B cell (primary cell): ENCODE data around the gene SMARCC2. TPM values are rescaled to one million over a fixed set of nuclear protein-coding genes. Genes with fewer than 3 reads are reported as not detected.

Experiments used
- ATAC-seq: fragments of 200-7000 bp; cut with Tn5 transposase; one replicate; pipeline ENCODE4 v1.10.0; 2021; ENCODE audit warnings: low read depth, mild to moderate bottlenecking, moderate number of reproducible peaks, moderate library complexity
- CTCF ChIA-PET: fragments of 350-600 bp; sonication (Branson Sonifier 250); formaldehyde crosslinking; loops from one replicate; lab custom pipeline; 2021; ENCODE audit warnings: antibody characterized with exemption, inconsistent platforms; lab: Charles Lee
- POLR2A ChIA-PET: fragments of 350-600 bp; sonication (Branson Sonifier 250); formaldehyde crosslinking; loops from one replicate; lab custom pipeline; 2021; ENCODE audit warnings: antibody characterized with exemption; lab: Charles Lee
- DNase-seq: peaks from one replicate; pipeline ENCODE4 v3.0.0; 2013
- H2AFZ ChIP-seq: 2 replicates; pipeline ENCODE4 v1.6.1; 2012; ENCODE audit warnings: mild to moderate bottlenecking, low read depth, low read length; ENCODE audit not compliant: insufficient read depth, poor library complexity, severe bottlenecking
- H3K27ac ChIP-seq, 2 donors: 1 replicate in 1 of 2; 2 replicates in 1 of 2; pipeline ENCODE4 v1.5.1; 2012 to 2013; ENCODE audit warnings: low read length in 2 of 2, mild to moderate bottlenecking in 2 of 2, moderate library complexity in 1 of 2
- H3K27me3 ChIP-seq, 4 experiments: fragments of 200-600 bp in 1 of 4; sonication (generic) in 1 of 4; replicated peaks in 1 of 4; 1 replicate in 2 of 4; 2 replicates in 2 of 4; pipeline versions ENCODE4 v1.6.1 to v1.7.0; 2013 to 2016; ENCODE audit warnings: low read length in 3 of 4, mild to moderate bottlenecking in 2 of 4, mixed read lengths in 1 of 4, moderate library complexity in 1 of 4; ENCODE audit not compliant: insufficient read depth in 4 of 4, control insufficient read depth in 3 of 4; ENCODE audit errors: control extremely low read depth in 1 of 4
- H3K36me3 ChIP-seq, 2 experiments: replicated peaks in 1 of 2; 1 replicate in 1 of 2; 2 replicates in 1 of 2; pipeline versions ENCODE4 v1.6.1 to v1.7.1; 2013; ENCODE audit warnings: low read length in 1 of 2; ENCODE audit not compliant: insufficient read depth in 2 of 2, control insufficient read depth in 1 of 2; ENCODE audit errors: control extremely low read depth in 1 of 2, extremely low read depth in 1 of 2
- H3K4me1 ChIP-seq, 2 donors: fragments of 200-600 bp in 1 of 2; sonication (generic) in 1 of 2; 1 replicate in 1 of 2; 2 replicates in 1 of 2; pipeline versions ENCODE4 v1.5.1 to v1.6.1; 2013 to 2017; ENCODE audit warnings: low read length in 2 of 2; ENCODE audit not compliant: control insufficient read depth in 2 of 2, insufficient read depth in 2 of 2
- H3K4me2 ChIP-seq: replicated peaks from 2 replicates; pipeline ENCODE3; 2012; ENCODE audit warnings: mild to moderate bottlenecking, low read depth, low read length; ENCODE audit not compliant: poor library complexity, severe bottlenecking
- H3K4me3 ChIP-seq, 5 experiments: fragments of 200-600 bp in 1 of 5; sonication (generic) in 1 of 5; 1 replicate in 3 of 5; 2 replicates in 2 of 5; pipeline versions ENCODE4 v1.5.1 to v1.7.0; 2011 to 2016; ENCODE audit warnings: low read length in 4 of 5, mild to moderate bottlenecking in 4 of 5, low read depth in 2 of 5, control low read depth in 1 of 5, moderate library complexity in 1 of 5; ENCODE audit not compliant: insufficient read depth in 1 of 5; ENCODE audit errors: control extremely low read depth in 1 of 5, extremely low read depth in 1 of 5
- H3K79me2 ChIP-seq: fragments of 200-600 bp; sonication (generic); one replicate; pipeline ENCODE4 v1.6.0; 2016; ENCODE audit warnings: low read length; ENCODE audit not compliant: control insufficient read depth, insufficient read depth
- H3K9ac ChIP-seq: fragments of 200-600 bp; sonication (generic); 2 replicates; pipeline ENCODE4 v1.6.1; 2017; ENCODE audit warnings: mild to moderate bottlenecking, low read length, moderate library complexity
- H3K9me3 ChIP-seq, 3 donors: one replicate each; pipeline versions ENCODE4 v1.6.1 to v1.7.1; 2013; ENCODE audit warnings: low read length in 2 of 3; ENCODE audit not compliant: control insufficient read depth in 2 of 3, insufficient read depth in 1 of 3; ENCODE audit errors: control extremely low read depth in 1 of 3
- H4K20me1 ChIP-seq: 2 replicates; pipeline ENCODE4 v1.6.0; 2012; ENCODE audit warnings: mild to moderate bottlenecking, low read length; ENCODE audit not compliant: insufficient read depth, control insufficient read depth, poor library complexity, severe bottlenecking
- H3K27ac Mint-ChIP-seq: one replicate; pipeline ENCODE4 v1.8.0; 2021; ENCODE audit warnings: mixed read lengths
- H3K27me3 Mint-ChIP-seq: one replicate; pipeline ENCODE4 v1.8.0; 2021; ENCODE audit warnings: mixed read lengths
- H3K4me1 Mint-ChIP-seq: one replicate; pipeline ENCODE4 v1.8.0; 2021; ENCODE audit warnings: mixed read lengths
- H3K4me3 Mint-ChIP-seq: one replicate; pipeline ENCODE4 v1.8.0; 2021; ENCODE audit warnings: mixed read lengths
- H3K9me3 Mint-ChIP-seq: one replicate; pipeline ENCODE4 v1.8.0; 2022; ENCODE audit warnings: mixed read lengths; ENCODE audit not compliant: insufficient read depth
- CTCF ChIP-seq: fragments of 200-600 bp; IDR thresholded peaks from one replicate; pipeline ENCODE4 v1.8.0; 2022; ENCODE audit warnings: antibody characterized with exemption, mild to moderate bottlenecking
- EZH2 ChIP-seq: IDR thresholded peaks from 2 replicates; pipeline ENCODE4 v1.6.1; 2012; ENCODE audit warnings: borderline replicate concordance, low read depth, mild to moderate bottlenecking, moderate library complexity, low read length; ENCODE audit not compliant: insufficient read depth, poor library complexity, severe bottlenecking
- WGBS: methylation state at CpG from one replicate; pipeline ENCODE4 v1.1.5; 2013; ENCODE audit warnings: missing lambda C conversion rate; ENCODE audit not compliant: insufficient coverage; 5-methylcytosine and 5-hydroxymethylcytosine counted together
- intact Hi-C: fragments of 100-400 bp; cut with micrococcal nuclease; formaldehyde crosslinking; loops from one replicate; pipeline ENCODE4 v1.10.0; 2022
- polyA plus RNA-seq: library from polyadenylated mRNA; depleted of rRNA; stranded (reverse); fragments of >200 nt; gene quantifications from 2 replicates; pipeline ENCODE4 v1.2.3, GENCODE V29; 2012
- total RNA-seq, 2 donors: library from RNA; stranded (reverse); fragments of 120-200 nt in 1 of 2; gene quantifications; 1 replicate in 1 of 2; 2 replicates in 1 of 2; pipeline versions ENCODE4 v1.2.3 to v1.2.4, GENCODE V29; 2013 to 2022

The SMARCC2 gene
- total and polyA plus RNA-seq, 2 donors (not counting 1 experiment from before 2014, with no cell fraction given): 70.4 to 198 TPM

GRCh38 chr12:56158029-56158925, 31.0 kb downstream of the SMARCC2 start, which contains the start of gene MYL6:
Gene MYL6, plus strand, starts transcription at chr12:56158359. Its CDS starts 43 bp downstream, at chr12:56158402.
- DNase-seq: peak; percentile 96
- H4K20me1 ChIP-seq: peaks cover 14% of the 10 kb centered on the region
- WGBS: 1% methylated on average over 21 of the region's 30 CpGs
- TF ChIP-seq EZH2: no peak
- TF ChIP-seq CTCF: no peak
- H3K27me3 ChIP-seq: no peaks in the 10 kb centered on the region
- H3K4me2 ChIP-seq: peak within 1 kb of the TSS; percentile 83
- H2AFZ ChIP-seq: peak within 1 kb of the TSS; percentile 73
- no peaks in the 10 kb centered on the region for H3K9me3 ChIP-seq
- Mint-ChIP-seq H3K27me3 (no peaks in the 10 kb centered on the region), H3K4me3 (peak within 1 kb of the TSS; percentile 96), H3K27ac (peak within 1 kb of the TSS; percentile 97), H3K4me1 (peaks cover 44% of the 10 kb centered on the region), H3K9me3 (no peaks in the 10 kb centered on the region)
- H3K4me1 ChIP-seq: peaks cover 20 to 40% of the 10 kb centered on the region in 2 donors
- peak within 1 kb of the TSS; percentile 80 to 97 (median 94) for H3K4me3 ChIP-seq
- peak; percentile 87 for ATAC-seq
- intact Hi-C loops: loop anchor here (1.0 to 10.0 kb wide), 5 partner anchors 31 to 917 kb away; partner anchors contain the start of genes NEMP1, RNF41, RPL41 and SMARCC2
- H3K9ac ChIP-seq: peak within 1 kb of the TSS; percentile 89
- ChIA-PET POLR2A (interaction anchor here (1.0 to 4.1 kb wide), 4 partner anchors 31 to 63 kb away, joined by 4 to 44 read pairs (median 10); partner anchors contain the start of genes ESYT1, RNF41, SMARCC2 and ZC3H10), CTCF (interaction anchor here (0.5 to 2.8 kb wide), 8 partner anchors 10 to 63 kb away, joined by 3 to 17 read pairs (median 4); partner anchors contain the start of genes ESYT1, RNF41, SMARCC2 and ZC3H10)
- H3K79me2 ChIP-seq: peaks cover 71% of the 10 kb centered on the region
- peaks cover 0 to 39% of the 10 kb centered on the region in 2 experiments for H3K36me3 ChIP-seq
- H3K27ac ChIP-seq: peak within 1 kb of the TSS; percentile 88 to 97
